GM12878 (cell line): ENCODE data around the gene ZBTB5. TPM values are rescaled to one million over a fixed set of nuclear protein-coding genes. Genes with fewer than 3 reads are reported as not detected.

Experiments used
- EED ChIP-seq: sonication (generic); IDR thresholded peaks from 2 replicates; pipeline ENCODE4 v1.6.1; 2016; ENCODE audit warnings: antibody characterized with exemption, low read depth
- EZH2 ChIP-seq: IDR thresholded peaks from 2 replicates; pipeline ENCODE4 v1.6.1; 2012; ENCODE audit warnings: low read depth, mild to moderate bottlenecking, control low read depth, inconsistent platforms, low read length, borderline replicate concordance; ENCODE audit not compliant: control insufficient read depth
- MEF2B ChIP-seq: fragments of 450-650 bp; IDR thresholded peaks from 2 replicates; pipeline ENCODE4 v1.6.1; 2018; ENCODE audit warnings: mild to moderate bottlenecking, moderate library complexity; ENCODE audit not compliant: partially characterized antibody, poor library complexity, severe bottlenecking
- MTA3 ChIP-seq: IDR thresholded peaks from 2 replicates; pipeline ENCODE4 v1.6.1; 2012; ENCODE audit warnings: low read length, inconsistent platforms, borderline replicate concordance
- NFYA ChIP-seq: IDR thresholded peaks from 2 replicates; pipeline ENCODE4 v1.6.1; 2011; ENCODE audit warnings: low read depth, mild to moderate bottlenecking, low read length, improper control_type of control experiment, borderline replicate concordance
- RB1 ChIP-seq: fragments of 450-650 bp; formaldehyde crosslinking; IDR thresholded peaks from 2 replicates; pipeline ENCODE4 v1.6.1; 2017; ENCODE audit warnings: mild to moderate bottlenecking, borderline replicate concordance
- RELA ChIP-seq: fragments of 450-650 bp; IDR thresholded peaks from 2 replicates; pipeline ENCODE4 v1.8.0; 2014; ENCODE audit warnings: borderline replicate concordance; ENCODE audit not compliant: partially characterized antibody
- SIN3A ChIP-seq: IDR thresholded peaks from 2 replicates; pipeline ENCODE4 v1.6.1; 2012; ENCODE audit warnings: low read depth, low read length, improper control_type of control experiment
- SREBF1 ChIP-seq: IDR thresholded peaks from 2 replicates; pipeline ENCODE4 v1.6.1; 2012; ENCODE audit warnings: mild to moderate bottlenecking, low read length
- TAF1 ChIP-seq: IDR thresholded peaks from 2 replicates; pipeline ENCODE4 v1.6.1; 2011; ENCODE audit warnings: mild to moderate bottlenecking, low read depth, low read length, borderline replicate concordance
- TCF12 ChIP-seq: IDR thresholded peaks from 2 replicates; pipeline ENCODE4 v1.6.1; 2011; ENCODE audit warnings: low read depth, mild to moderate bottlenecking, low read length
- ZNF24 ChIP-seq: fragments of 450-650 bp; IDR thresholded peaks from 2 replicates; pipeline ENCODE4 v1.6.1; 2017; ENCODE audit warnings: antibody characterized with exemption, mild to moderate bottlenecking
- ZNF274 ChIP-seq: IDR thresholded peaks from one replicate; pipeline ENCODE4 v1.8.0; 2011; ENCODE audit not compliant: insufficient read length, insufficient read depth
- ZSCAN29 ChIP-seq: fragments of 450-650 bp; IDR thresholded peaks from 2 replicates; pipeline ENCODE4 v1.6.1; 2017; ENCODE audit warnings: mild to moderate bottlenecking, moderate library complexity
- polyA plus RNA-seq, 11 experiments: library from polyadenylated mRNA; depleted of rRNA in 4 of 11; unstranded in 6 of 11; stranded (reverse) in 5 of 11; fragments of >200 nt; fragmentation: Nextera tagmentation in 4 of 11; fragmentation: Illumina TruSeq in 1 of 11; extraction: Ambion mirVana in 4 of 11; extraction: Trizol in 1 of 11; gene quantifications; 1 replicate in 1 of 11; 2 replicates in 10 of 11; pipeline versions ENCODE4 v1.2.1 to v1.2.3, GENCODE V29; 2011 to 2016; ENCODE audit warnings: inconsistent platforms in 2 of 11, missing spikeins in 2 of 11, low read depth in 1 of 11
- total RNA-seq, 4 experiments: library from RNA; depleted of rRNA in 3 of 4; stranded (reverse); fragments of >200 nt in 3 of 4; fragmentation: Illumina TruSeq in 1 of 4; extraction: Trizol in 1 of 4; gene quantifications; 2 replicates each; pipeline versions ENCODE4 v1.2.1 to v1.2.3, GENCODE V29; 2013 to 2021
- TF ChIP-seq, protein P1 (sequence below): fragments of 450-650 bp; IDR thresholded peaks from 2 replicates; pipeline ENCODE4 v1.6.1; 2017; ENCODE audit warnings: mild to moderate bottlenecking, moderate library complexity
- TF ChIP-seq, protein P2 (sequence below): fragments of 450-650 bp; IDR thresholded peaks from 2 replicates; pipeline ENCODE4 v1.6.1; 2016; ENCODE audit warnings: mild to moderate bottlenecking
- TF ChIP-seq, protein P3 (sequence below): IDR thresholded peaks from 2 replicates; pipeline ENCODE4 v1.6.1; 2011; ENCODE audit warnings: mild to moderate bottlenecking, low read depth, low read length, moderate library complexity; ENCODE audit not compliant: insufficient replicate concordance
- TF ChIP-seq, protein P4 (sequence below), 3 experiments: IDR thresholded peaks in 2 of 3; conservative IDR thresholded peaks in 1 of 3; 2 replicates each; pipeline ENCODE4 v1.5.1; 2011; ENCODE audit warnings: low read depth in 3 of 3, low read length in 3 of 3, mild to moderate bottlenecking in 3 of 3, control low read depth in 2 of 3, moderate library complexity in 2 of 3, inconsistent platforms in 1 of 3, mixed read lengths in 1 of 3; ENCODE audit not compliant: control insufficient read depth in 2 of 3, insufficient read depth in 1 of 3; ENCODE audit errors: extremely low read depth in 1 of 3
- TF ChIP-seq, protein P5 (sequence below): IDR thresholded peaks from 2 replicates; pipeline ENCODE4 v1.6.1; 2012; ENCODE audit warnings: low read length, inconsistent platforms

Gene ZBTB5
- total and polyA plus RNA-seq, 10 of the 15 experiments (the other 5 are each of a cell fraction or from before 2014, with no cell fraction given): 1.4 to 32.5 (median 12.1) TPM

DNA sequence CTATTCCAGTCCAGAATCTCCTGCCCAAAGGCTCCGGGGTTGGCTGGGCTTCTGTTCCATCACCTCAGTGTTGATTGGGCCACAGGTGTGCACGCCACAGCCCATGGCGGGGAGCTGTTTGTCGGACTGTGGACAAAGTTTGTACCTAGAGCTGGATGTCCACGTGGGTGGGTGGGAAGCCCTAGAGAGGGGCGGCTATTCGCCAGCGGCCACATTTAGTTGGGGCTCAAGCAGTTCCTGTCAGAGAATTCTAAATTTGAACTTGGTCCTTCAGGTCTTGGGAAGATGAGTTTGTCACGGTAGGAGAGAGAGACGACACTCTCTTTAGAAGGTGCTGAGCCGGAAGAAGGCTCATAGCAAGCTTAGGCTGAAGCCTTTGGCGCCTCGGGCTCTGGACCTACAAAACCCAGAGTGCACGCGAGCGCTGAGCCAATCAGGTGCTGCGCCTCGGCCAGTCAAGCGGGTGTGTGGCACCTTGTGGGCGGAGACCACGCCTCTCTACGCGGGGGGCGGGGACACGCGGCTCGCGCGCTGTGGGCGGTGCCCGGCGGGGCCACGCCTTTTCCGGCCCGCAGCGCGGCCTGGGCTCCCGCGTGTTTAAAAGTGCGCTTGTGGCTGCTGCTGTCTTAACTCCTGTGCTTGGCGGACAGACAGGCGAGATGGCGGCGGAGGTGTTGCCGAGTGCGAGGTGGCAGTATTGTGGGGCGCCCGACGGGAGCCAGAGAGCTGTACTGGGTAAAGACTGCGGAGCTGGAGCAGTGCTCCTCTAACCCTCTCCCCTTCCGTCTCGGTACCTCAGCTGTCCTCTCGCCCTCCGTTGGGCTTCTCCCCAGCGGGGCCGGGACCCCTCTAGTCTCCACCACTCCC is 20.4 kb upstream of the ZBTB5 start, which contains the start of gene POLR1E (continued):
- TF ChIP-seq MTA3 (no peak), RELA (peak; percentile 60), MEF2B (no peak), RB1 (peak; percentile 65; the same call in 1 of the 2 replicates), EED (no peak), NFYA (no peak), TCF12 (peak; percentile 32; the same call in 1 of the 2 replicates), ZNF274 (no peak), TAF1 (peak; percentile 87; the same call in 1 of the 2 replicates), ZSCAN29 (no peak), EZH2 (no peak), SIN3A (peak; percentile 87), SREBF1 (no peak), ZNF24 (no peak)
- TF ChIP-seq, protein P1, sequence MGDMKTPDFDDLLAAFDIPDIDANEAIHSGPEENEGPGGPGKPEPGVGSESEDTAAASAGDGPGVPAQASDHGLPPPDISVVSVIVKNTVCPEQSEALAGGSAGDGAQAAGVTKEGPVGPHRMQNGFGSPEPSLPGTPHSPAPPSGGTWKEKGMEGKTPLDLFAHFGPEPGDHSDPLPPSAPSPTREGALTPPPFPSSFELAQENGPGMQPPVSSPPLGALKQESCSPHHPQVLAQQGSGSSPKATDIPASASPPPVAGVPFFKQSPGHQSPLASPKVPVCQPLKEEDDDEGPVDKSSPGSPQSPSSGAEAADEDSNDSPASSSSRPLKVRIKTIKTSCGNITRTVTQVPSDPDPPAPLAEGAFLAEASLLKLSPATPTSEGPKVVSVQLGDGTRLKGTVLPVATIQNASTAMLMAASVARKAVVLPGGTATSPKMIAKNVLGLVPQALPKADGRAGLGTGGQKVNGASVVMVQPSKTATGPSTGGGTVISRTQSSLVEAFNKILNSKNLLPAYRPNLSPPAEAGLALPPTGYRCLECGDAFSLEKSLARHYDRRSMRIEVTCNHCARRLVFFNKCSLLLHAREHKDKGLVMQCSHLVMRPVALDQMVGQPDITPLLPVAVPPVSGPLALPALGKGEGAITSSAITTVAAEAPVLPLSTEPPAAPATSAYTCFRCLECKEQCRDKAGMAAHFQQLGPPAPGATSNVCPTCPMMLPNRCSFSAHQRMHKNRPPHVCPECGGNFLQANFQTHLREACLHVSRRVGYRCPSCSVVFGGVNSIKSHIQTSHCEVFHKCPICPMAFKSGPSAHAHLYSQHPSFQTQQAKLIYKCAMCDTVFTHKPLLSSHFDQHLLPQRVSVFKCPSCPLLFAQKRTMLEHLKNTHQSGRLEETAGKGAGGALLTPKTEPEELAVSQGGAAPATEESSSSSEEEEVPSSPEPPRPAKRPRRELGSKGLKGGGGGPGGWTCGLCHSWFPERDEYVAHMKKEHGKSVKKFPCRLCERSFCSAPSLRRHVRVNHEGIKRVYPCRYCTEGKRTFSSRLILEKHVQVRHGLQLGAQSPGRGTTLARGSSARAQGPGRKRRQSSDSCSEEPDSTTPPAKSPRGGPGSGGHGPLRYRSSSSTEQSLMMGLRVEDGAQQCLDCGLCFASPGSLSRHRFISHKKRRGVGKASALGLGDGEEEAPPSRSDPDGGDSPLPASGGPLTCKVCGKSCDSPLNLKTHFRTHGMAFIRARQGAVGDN: no peak
- TF ChIP-seq, protein P2, sequence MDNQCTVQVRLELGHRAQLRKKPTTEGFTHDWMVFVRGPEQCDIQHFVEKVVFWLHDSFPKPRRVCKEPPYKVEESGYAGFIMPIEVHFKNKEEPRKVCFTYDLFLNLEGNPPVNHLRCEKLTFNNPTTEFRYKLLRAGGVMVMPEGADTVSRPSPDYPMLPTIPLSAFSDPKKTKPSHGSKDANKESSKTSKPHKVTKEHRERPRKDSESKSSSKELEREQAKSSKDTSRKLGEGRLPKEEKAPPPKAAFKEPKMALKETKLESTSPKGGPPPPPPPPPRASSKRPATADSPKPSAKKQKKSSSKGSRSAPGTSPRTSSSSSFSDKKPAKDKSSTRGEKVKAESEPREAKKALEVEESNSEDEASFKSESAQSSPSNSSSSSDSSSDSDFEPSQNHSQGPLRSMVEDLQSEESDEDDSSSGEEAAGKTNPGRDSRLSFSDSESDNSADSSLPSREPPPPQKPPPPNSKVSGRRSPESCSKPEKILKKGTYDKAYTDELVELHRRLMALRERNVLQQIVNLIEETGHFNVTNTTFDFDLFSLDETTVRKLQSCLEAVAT: no peak
- TF ChIP-seq, protein P3, sequence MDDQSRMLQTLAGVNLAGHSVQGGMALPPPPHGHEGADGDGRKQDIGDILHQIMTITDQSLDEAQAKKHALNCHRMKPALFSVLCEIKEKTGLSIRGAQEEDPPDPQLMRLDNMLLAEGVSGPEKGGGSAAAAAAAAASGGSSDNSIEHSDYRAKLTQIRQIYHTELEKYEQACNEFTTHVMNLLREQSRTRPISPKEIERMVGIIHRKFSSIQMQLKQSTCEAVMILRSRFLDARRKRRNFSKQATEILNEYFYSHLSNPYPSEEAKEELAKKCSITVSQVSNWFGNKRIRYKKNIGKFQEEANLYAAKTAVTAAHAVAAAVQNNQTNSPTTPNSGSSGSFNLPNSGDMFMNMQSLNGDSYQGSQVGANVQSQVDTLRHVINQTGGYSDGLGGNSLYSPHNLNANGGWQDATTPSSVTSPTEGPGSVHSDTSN: no peak
- TF ChIP-seq, protein P4, sequence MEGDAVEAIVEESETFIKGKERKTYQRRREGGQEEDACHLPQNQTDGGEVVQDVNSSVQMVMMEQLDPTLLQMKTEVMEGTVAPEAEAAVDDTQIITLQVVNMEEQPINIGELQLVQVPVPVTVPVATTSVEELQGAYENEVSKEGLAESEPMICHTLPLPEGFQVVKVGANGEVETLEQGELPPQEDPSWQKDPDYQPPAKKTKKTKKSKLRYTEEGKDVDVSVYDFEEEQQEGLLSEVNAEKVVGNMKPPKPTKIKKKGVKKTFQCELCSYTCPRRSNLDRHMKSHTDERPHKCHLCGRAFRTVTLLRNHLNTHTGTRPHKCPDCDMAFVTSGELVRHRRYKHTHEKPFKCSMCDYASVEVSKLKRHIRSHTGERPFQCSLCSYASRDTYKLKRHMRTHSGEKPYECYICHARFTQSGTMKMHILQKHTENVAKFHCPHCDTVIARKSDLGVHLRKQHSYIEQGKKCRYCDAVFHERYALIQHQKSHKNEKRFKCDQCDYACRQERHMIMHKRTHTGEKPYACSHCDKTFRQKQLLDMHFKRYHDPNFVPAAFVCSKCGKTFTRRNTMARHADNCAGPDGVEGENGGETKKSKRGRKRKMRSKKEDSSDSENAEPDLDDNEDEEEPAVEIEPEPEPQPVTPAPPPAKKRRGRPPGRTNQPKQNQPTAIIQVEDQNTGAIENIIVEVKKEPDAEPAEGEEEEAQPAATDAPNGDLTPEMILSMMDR (IDR thresholded peaks at IDR 0.05 in 2 of 3, conservative IDR thresholded peaks at IDR 0.05 in 1 of 3; ENCODE audit: control insufficient read depth in 2 of 3, extremely low read depth in 1 of 3, insufficient read depth in 1 of 3, low read depth in 3 of 3, low read length in 3 of 3): no peak
- TF ChIP-seq, protein P5, sequence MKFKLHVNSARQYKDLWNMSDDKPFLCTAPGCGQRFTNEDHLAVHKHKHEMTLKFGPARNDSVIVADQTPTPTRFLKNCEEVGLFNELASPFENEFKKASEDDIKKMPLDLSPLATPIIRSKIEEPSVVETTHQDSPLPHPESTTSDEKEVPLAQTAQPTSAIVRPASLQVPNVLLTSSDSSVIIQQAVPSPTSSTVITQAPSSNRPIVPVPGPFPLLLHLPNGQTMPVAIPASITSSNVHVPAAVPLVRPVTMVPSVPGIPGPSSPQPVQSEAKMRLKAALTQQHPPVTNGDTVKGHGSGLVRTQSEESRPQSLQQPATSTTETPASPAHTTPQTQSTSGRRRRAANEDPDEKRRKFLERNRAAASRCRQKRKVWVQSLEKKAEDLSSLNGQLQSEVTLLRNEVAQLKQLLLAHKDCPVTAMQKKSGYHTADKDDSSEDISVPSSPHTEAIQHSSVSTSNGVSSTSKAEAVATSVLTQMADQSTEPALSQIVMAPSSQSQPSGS: no peak
